Stimulated activated CD4-positive, alpha-beta T cell treated with anti-CD3 and anti-CD28 coated beads, Interleukin-15, amount 100 ng/mL, for 24 hours (primary cell): Measurements from ENCODE around the gene IDH2.
"Not testable (repeated sequence)": the region's sequence is repeated elsewhere in the genome, so short reads cannot be mapped to it uniquely, and the experiment has no call there.

Experiments
- DNase-seq: peaks from one replicate; pipeline ENCODE4 v3.0.0-alpha.2; 2020

The IDH2 gene

GRCh38 chr15:90113166-90113565 lies 10.9 kb upstream of the IDH2 start:
- no peak for DNase-seq

DNA sequence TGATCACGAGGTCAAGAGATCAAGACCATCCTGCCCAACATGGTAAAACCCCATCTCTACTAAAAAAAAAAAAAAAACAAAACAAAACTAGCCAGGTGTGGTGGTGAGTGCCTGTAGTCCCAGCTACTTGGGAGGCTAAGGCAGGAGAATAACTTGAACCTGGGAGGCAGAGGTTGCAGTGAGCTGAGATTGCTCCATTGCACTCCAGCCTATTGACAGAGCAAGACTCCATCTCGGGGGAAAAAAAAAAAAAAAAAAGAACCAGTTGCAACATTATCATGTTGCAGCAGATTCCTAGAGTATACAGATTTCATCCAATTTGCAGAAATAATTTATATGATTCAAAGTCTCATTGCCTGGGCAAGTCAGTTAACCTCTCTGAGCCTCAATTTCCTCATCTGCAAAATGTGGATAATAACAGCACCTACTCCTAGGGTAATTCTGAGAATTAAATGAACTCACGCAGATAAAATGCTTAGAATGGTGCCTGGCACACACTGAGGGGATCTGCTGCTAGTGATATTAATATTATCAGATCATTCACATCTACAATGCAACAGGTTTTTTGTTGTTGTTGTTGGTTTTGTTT lies 7.0 kb upstream of the IDH2 start:
- DNase-seq: not testable (repeated sequence)

DNA sequence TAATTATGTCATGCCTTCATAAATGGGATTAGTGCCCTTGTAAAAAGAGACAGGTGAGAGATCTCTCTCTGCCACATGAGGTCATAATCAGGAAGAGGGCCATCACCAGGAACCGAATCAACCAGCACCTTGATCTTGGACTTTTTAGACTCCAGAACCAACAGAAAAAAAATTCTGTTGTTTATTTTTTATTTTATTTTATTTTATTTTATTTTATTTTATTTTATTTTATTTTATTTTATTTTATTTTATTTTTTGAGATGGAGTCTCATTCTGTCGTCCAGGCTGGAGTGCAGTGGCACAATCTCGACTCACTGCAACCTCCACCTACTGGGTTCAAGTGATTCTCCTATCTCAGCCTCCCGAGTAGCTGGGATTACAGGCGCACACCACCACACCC lies 5.8 kb upstream of the IDH2 start:
- DNase-seq: not testable (repeated sequence)

GRCh38 chr15:90106522-90107117 lies 4.4 kb upstream of the IDH2 start:
- DNase-seq: no peak

DNA sequence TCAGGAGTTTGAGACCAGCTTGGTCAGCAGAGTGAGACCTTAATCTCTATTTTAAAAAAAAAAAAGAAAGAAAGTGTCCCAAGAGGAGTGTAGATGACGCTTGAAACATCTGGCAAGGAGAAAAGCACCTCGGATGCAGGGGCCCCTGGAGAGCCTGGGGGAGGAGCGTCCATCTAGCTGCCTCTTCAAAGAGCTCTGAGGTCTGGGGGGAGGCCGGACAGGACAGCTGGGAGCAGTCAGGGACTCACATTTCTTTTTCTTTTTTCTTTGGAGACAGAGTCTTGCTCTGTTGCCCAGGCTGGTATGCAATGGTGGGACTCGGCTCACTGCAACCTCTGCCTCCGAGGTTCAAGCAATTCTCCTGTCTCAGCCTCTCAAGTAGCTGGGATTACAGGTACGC lies 3.3 kb upstream of the IDH2 start:
- no peak for DNase-seq

- DNase-seq: no peak
Measured at GRCh38 chr15:90104551-90104950, 2.3 kb upstream of the IDH2 start.

DNA sequence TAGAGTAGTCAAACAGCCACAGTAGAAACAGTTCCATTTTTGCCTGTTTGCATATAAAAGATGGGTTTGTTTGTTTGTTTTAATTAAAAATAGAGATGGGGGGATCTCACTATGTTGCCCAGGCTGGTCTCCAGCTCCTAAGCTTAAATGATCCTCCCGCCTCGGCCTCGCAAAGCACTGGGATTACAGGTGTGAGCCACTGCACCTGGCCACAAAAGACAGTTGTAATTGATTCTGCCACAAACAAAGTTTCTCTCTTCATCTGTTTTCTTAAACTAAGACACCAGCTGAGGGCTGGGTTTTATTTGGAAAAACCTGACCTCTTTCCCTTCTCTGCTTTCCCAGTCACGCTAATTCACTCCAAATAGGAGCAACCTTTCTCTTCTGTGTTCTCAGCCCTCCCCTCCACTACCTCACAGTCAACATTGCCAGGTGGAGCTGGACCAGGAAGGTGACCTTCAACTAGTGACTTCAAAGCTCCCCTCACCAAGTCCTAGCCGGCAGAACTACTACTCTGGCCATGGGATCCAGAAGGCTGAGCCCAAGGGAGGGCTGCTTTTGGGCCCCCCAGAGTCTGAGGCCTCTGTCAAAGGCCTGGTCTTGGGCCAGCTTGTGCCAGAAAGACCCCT lies 1.5 kb upstream of the IDH2 start:
- DNase-seq: no peak

- DNase-seq: peak; percentile 60
Measured at GRCh38 chr15:90101130-90101968, 919 bp downstream of the IDH2 start.

DNA sequence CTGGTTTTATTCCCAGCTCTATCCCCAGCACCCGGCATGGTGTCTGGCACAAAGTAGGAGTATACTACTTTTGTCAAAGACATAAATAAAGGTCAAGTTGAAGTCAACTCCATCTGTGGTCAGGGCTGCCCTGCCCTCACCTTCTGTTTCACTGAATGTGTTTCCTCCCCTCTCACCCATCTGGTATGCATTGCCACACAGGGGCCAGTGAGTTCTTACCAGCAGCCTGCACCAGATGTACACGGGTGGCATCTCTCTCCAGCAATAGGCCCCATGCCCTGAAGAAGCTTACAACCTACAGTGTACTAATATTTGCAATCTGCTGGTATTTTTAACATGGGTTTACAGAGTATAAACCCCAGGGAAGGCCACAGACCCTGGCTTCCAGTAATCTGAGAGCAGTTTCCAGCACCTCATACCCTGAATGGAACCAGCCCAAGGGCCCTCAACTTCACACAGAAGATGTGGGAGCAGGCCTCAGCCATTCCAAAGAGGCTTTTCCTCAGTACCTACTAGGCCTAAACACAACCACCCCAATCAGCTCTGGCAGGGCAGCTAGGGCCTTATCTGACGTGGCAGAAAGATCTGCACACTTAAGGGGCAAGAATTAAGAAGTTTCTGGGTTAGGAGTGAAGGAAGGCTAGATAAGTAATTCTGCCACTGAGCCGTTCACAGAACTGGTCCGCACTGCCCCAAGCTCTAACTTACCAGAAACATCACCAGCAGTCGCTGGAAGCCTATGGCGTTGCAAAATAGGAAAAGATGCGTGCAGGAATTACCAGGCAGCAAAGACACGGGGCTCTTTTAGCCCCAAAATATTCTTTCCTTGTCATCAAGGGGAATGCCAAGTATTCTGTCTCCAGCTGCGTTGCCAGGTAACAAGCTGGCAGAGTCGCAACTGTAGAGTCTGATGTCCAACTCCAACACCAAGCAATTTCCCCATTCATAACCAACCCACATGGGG lies 2.1 kb downstream of the IDH2 start:
- DNase-seq: no peak

DNA sequence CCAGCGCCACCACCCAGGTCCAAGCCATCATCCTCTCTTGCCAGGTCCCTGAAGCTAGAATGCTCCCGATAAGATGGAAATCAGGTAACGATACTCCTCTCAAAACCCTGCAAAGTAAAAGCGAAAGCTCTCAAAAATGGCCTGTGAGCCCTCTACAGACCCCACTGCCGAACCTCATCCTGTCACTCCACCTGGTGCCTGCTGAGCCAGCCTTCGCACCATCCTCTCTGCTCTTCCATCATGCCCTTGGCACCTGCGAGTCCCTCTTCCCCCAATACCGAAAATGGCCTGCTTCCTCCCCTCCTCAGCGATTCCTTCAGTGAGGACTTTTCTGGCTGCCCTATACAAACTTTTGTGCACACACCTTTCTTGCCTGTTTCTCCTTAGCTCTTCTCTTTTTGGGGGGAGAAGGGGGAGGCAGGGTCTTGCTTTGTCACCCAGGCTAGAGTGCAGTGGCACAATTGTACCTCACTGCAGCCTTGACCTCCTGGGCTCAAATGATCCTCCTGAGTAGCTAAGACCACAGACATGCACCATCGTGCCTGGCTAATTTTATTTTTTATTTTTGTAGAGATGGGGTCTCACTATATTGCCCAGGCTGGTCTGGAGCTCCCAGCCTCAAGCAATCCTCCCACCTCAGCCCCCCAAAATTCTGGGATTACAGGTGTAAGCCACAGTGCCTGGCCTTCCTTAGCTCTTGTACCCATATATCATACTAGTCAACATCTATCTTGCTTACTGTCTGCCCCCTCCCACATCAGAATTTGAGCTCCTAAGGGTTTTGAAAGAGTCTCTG lies 3.0 kb downstream of the IDH2 start:
- peak; percentile 44 for DNase-seq

DNA sequence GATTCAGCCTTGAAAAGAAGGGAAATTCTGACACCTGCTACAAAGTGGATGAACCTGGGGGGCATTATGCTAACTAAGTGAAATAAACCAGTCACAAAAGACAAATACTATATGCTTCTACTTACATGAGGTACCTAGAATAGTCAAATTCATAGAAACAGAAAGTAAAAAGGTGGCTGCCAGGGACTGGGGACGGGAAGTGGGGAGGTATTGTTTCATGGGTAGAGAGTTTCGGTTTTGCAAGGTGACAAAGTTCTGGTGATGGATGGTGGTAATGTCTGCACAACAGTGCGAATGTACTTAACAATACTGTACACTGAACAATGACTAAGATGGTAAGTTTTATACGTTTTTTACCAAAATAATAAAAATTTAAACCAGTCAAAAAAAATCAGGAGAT lies 4.8 kb downstream of the IDH2 start:
- peak; percentile 71 for DNase-seq

GRCh38 chr15:90095521-90095959 lies 6.7 kb downstream of the IDH2 start:
- no peak for DNase-seq

- no peak for DNase-seq
Measured at GRCh38 chr15:90091156-90091931, 10.9 kb downstream of the IDH2 start.

GRCh38 chr15:90090226-90090848 lies 11.9 kb downstream of the IDH2 start:
- DNase-seq: no peak

DNA sequence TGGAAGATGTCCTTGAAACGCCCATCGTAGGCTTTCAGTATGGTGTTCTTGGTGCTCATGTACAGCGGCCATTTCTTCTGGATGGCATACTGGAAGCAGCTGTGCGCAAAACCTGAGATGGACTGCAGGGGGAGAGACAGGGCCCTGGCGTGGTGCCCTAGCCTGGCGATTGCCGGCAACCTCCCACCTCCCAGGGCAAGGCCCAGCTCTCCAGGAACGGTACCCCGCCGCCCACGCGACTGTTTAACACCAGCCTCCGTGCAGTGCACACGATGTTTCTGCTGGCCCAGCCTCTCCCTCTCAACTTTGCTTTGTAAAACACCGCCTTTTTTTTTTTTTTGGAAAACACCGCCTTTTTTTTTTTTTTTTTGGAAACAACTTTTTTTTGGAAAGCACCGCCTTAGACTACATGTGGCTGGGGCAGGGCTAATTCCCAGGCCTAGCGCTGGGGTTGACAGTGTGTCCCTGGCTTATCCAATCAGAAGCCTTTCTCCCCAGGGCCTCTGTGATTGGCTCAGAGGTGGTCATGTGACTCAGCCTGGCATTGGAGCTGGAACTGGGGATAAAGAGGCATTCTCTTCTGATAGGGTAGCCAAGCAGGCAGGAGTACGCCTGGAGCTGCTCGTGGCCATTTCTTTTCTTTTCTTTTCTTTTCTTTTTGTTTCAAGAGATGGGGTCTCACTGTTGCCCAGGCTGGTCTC lies 14.7 kb downstream of the IDH2 start:
- peak; percentile 53 for DNase-seq

DNA sequence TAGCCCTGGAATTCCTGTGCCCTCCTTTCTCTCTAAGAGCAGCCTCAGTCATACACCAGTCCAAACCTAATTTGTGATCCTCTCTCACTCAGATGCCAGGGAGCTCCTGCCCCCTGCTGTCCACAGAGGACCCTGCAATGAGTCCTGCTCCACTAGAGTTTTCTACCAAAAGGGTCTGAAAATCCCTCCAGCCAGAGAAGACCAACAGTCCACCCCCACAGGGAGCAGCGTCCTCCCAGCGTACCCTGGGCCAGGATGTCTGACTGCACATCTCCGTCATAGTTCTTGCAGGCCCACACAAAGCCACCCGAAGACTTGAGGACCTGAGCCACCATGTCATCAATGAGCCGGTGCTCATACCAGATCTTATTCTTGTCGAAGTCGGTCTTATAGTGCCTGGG lies 15.4 kb downstream of the IDH2 start:
- DNase-seq: peak; percentile 67

GRCh38 chr15:90085565-90085964 lies 16.7 kb downstream of the IDH2 start:
- DNase-seq: no peak

DNA sequence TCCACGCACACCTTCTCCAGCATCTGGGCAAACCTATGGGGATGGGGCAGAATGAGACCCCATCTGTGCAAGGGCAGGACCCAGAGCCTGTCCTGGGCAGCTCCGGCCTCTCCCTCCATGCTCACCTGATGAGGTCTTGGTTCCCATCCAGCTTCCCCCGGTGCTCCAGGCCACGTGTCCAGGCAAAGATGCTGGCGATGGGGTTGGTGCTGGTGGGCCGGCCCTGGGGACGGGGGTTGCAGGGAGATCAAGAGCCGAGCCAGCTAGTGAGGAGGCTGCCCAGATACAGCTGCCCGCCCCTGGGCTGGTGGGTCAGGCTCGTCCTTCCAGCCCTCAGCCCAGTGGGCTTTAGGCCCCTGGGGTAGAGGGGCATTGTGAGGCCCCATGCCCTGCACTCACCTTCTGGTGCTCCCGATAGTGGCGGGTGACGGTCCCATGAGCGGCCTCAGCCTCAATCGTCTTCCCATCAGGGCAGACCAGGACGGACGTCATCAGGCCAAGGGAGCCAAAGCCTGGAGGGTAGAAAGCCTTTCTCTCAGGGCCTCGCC lies 17.3 kb downstream of the IDH2 start:
- DNase-seq: no peak

- DNase-seq: no peak
Measured at GRCh38 chr15:90083954-90084607, 18.2 kb downstream of the IDH2 start.
